DND-41 (cell line): Measurements from ENCODE around the gene RNF145.

ENCODE experiments used
- EZH2 ChIP-seq: IDR thresholded peaks from 3 replicates; pipeline ENCODE4 v1.6.1; 2012; ENCODE audit warnings: borderline replicate concordance, low read depth, mild to moderate bottlenecking, moderate library complexity, low read length, inconsistent platforms; ENCODE audit not compliant: severe bottlenecking
- TF ChIP-seq, protein P1 (sequence below): IDR thresholded peaks from 2 replicates; pipeline ENCODE4 v1.5.1; 2012; ENCODE audit warnings: borderline replicate concordance, low read length, moderate library complexity, mild to moderate bottlenecking; ENCODE audit not compliant: poor library complexity, severe bottlenecking; ENCODE audit errors: extremely low read depth

DNA sequence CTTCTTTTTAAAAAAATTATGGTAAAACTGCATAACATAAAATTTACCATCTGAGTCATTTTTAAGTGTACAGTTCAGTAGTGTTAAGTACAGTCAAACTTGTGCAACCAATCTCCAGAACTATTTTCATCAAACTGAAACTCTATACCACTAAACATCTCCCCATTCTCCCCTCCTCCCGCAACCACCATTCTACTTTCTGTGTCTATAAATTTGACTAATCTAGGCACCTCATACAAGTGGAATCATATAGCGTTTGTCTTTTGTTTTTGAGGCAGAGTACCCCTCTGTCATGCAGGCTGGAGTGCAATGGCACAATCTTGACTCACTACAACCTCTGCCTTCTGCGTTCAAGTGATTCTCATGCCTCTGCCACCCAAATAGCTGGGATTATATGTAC is 85.7 kb downstream of the RNF145 start:
- no peak for TF ChIP-seq EZH2
- TF ChIP-seq, protein P1, sequence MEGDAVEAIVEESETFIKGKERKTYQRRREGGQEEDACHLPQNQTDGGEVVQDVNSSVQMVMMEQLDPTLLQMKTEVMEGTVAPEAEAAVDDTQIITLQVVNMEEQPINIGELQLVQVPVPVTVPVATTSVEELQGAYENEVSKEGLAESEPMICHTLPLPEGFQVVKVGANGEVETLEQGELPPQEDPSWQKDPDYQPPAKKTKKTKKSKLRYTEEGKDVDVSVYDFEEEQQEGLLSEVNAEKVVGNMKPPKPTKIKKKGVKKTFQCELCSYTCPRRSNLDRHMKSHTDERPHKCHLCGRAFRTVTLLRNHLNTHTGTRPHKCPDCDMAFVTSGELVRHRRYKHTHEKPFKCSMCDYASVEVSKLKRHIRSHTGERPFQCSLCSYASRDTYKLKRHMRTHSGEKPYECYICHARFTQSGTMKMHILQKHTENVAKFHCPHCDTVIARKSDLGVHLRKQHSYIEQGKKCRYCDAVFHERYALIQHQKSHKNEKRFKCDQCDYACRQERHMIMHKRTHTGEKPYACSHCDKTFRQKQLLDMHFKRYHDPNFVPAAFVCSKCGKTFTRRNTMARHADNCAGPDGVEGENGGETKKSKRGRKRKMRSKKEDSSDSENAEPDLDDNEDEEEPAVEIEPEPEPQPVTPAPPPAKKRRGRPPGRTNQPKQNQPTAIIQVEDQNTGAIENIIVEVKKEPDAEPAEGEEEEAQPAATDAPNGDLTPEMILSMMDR = no peak
